Endothelial cell of umbilical vein (primary cell): ENCODE data around the gene SLC12A7. TPM values are rescaled to one million over a fixed set of nuclear protein-coding genes. Genes with fewer than 3 reads are reported as not detected.

ENCODE experiments used
- BruUV-seq: library from RNA; stranded (reverse); fragments of 400-500 nt; replicated peaks from 2 replicates; lab custom pipeline; 2021; lab: Mats Ljungman, UMichigan
- CTCF ChIA-PET: fragments of 300-600, 350-600 bp; sonication (Branson Sonifier 250); formaldehyde crosslinking; loops from one replicate; lab custom pipeline; 2021; ENCODE audit warnings: antibody characterized with exemption, inconsistent platforms; lab: Charles Lee
- POLR2A ChIA-PET: fragments of 300-600, 350-600 bp; sonication (Branson Sonifier 250); formaldehyde crosslinking; loops from one replicate; lab custom pipeline; 2021; ENCODE audit warnings: antibody characterized with exemption, inconsistent platforms; lab: Charles Lee
- DNase-seq: peaks from one replicate; pipeline ENCODE4 v3.0.0-alpha.2; 2011; ENCODE audit warnings: low read depth, low spot score
- FAIRE-seq: peaks from 2 replicates; lab custom pipeline; 2011; peaks lifted over from hg19 to GRCh38; lab: Jason Lieb, UNC
- H2AFZ ChIP-seq: 2 replicates; pipeline ENCODE4 v1.6.0; 2012; ENCODE audit warnings: low read depth, low read length, control low read depth, inconsistent platforms
- H3K27ac ChIP-seq: 2 replicates; pipeline ENCODE4 v1.5.1; 2011; ENCODE audit warnings: low read depth, mild to moderate bottlenecking, control low read depth, low read length, moderate library complexity; ENCODE audit not compliant: insufficient read depth
- H3K27me3 ChIP-seq, 2 experiments: 2 replicates each; pipeline versions ENCODE4 v1.6.0 to v1.6.1; 2011; ENCODE audit warnings: low read length in 2 of 2, mixed read lengths in 1 of 2; ENCODE audit not compliant: control insufficient read depth in 2 of 2, insufficient read depth in 2 of 2
- H3K36me3 ChIP-seq, 2 experiments: 2 replicates in 1 of 2; 3 replicates in 1 of 2; pipeline ENCODE4 v1.5.1; 2011; ENCODE audit warnings: low read length in 2 of 2, mild to moderate bottlenecking in 1 of 2, moderate library complexity in 1 of 2; ENCODE audit not compliant: control insufficient read depth in 2 of 2, insufficient read depth in 2 of 2; ENCODE audit errors: extremely low read depth in 1 of 2
- H3K4me1 ChIP-seq: 3 replicates; pipeline ENCODE4 v1.5.1; 2011; ENCODE audit warnings: mild to moderate bottlenecking, low read length; ENCODE audit not compliant: control insufficient read depth, insufficient read depth; ENCODE audit errors: extremely low read depth
- H3K4me2 ChIP-seq: 2 replicates; pipeline ENCODE4 v1.6.1; 2011; ENCODE audit warnings: low read length, control low read depth, mixed read lengths; ENCODE audit not compliant: insufficient read depth
- H3K4me3 ChIP-seq, 3 experiments: fragments of 200-600 bp in 1 of 3; sonication (generic), shearing (Covaris generic) in 1 of 3; replicated peaks in 1 of 3; 2 replicates each; pipeline ENCODE4 v1.5.1; 2011 to 2016; ENCODE audit warnings: control low read depth in 3 of 3, low read length in 3 of 3, mild to moderate bottlenecking in 2 of 3, inconsistent platforms in 1 of 3, low read depth in 1 of 3, moderate library complexity in 1 of 3; ENCODE audit not compliant: insufficient read depth in 1 of 3
- H3K79me2 ChIP-seq: 2 replicates; pipeline ENCODE4 v1.6.0; 2012; ENCODE audit warnings: low read length, inconsistent platforms; ENCODE audit not compliant: control insufficient read depth, insufficient read depth
- H3K9ac ChIP-seq: replicated peaks from 2 replicates; pipeline ENCODE3; 2011; ENCODE audit warnings: low read length, control low read depth; ENCODE audit not compliant: insufficient read depth; ENCODE audit errors: extremely low read depth
- H3K9me1 ChIP-seq: replicated peaks from 3 replicates; pipeline ENCODE4 v1.6.0; 2011; ENCODE audit warnings: mild to moderate bottlenecking, low read length; ENCODE audit not compliant: control insufficient read depth, insufficient read depth; ENCODE audit errors: extremely low read depth
- H3K9me3 ChIP-seq: replicated peaks from 2 replicates; pipeline ENCODE4 v1.5.1; 2012; ENCODE audit warnings: low read length, inconsistent platforms; ENCODE audit not compliant: control insufficient read depth, insufficient read depth
- H4K20me1 ChIP-seq: replicated peaks from 2 replicates; pipeline ENCODE3; 2011; ENCODE audit warnings: mild to moderate bottlenecking, low read length; ENCODE audit not compliant: control insufficient read depth, insufficient read depth; ENCODE audit errors: extremely low read depth
- EZH2 ChIP-seq: IDR thresholded peaks from 2 replicates; pipeline ENCODE4 v1.6.1; 2012; ENCODE audit warnings: borderline replicate concordance, low read depth, mild to moderate bottlenecking, moderate library complexity, low read length, inconsistent platforms; ENCODE audit not compliant: severe bottlenecking
- FOS ChIP-seq: IDR thresholded peaks from 2 replicates; pipeline ENCODE4 v1.6.1; 2011; ENCODE audit warnings: mild to moderate bottlenecking, low read length, moderate library complexity, borderline replicate concordance; ENCODE audit not compliant: insufficient read depth
- GATA2 ChIP-seq: IDR thresholded peaks from 2 replicates; pipeline ENCODE4 v1.7.0; 2011; ENCODE audit warnings: low read depth, mild to moderate bottlenecking, moderate library complexity, mixed read lengths, low read length; ENCODE audit not compliant: insufficient read length, insufficient read depth
- JUN ChIP-seq: IDR thresholded peaks from 2 replicates; pipeline ENCODE4 v1.6.1; 2011; ENCODE audit warnings: borderline replicate concordance, low read depth; ENCODE audit not compliant: insufficient read length, insufficient read depth
- MYC ChIP-seq: IDR thresholded peaks from one replicate; pipeline ENCODE4 v1.6.1; 2011; ENCODE audit warnings: mild to moderate bottlenecking, low read depth, low read length
- POLR2A ChIP-seq: IDR thresholded peaks from 2 replicates; pipeline ENCODE4 v1.6.1; 2012; ENCODE audit warnings: low read depth, mild to moderate bottlenecking, control low read depth, low read length
- POLR2AphosphoS5 ChIP-seq: IDR thresholded peaks from 2 replicates; pipeline ENCODE4 v1.6.1; 2012; ENCODE audit warnings: low read depth, mild to moderate bottlenecking, control low read depth, low read length, moderate library complexity; ENCODE audit not compliant: insufficient read depth
- dilution Hi-C: fragments of 300-500 bp; cut with MboI; formaldehyde crosslinking; loops from one replicate; pipeline ENCODE4 v1.15.0; 2019; ENCODE audit warnings: low sequenced_read_pairs; ENCODE audit not compliant: extremely low pct_ligation_motif_present
- intact Hi-C: fragments of 100-400 bp; cut with micrococcal nuclease; formaldehyde crosslinking; loops from one replicate; pipeline ENCODE4 v1.10.0; 2022
- polyA plus RNA-seq, 4 experiments: library from polyadenylated mRNA; depleted of rRNA in 3 of 4; stranded (reverse) in 3 of 4; unstranded in 1 of 4; fragments of >200 nt; gene quantifications; 2 replicates each; pipeline versions ENCODE4 v1.2.1 to v1.2.3, GENCODE V29; 2011 to 2012; ENCODE audit warnings: missing spikeins in 1 of 4
- total RNA-seq: library from RNA; stranded (reverse); gene quantifications from 2 replicates; pipeline ENCODE4 v1.2.3, GENCODE V29; 2021
- TF ChIP-seq, protein P1 (sequence below), 2 donors: IDR thresholded peaks; 1 replicate in 1 of 2; 2 replicates in 1 of 2; pipeline ENCODE4 v1.5.1; 2011; ENCODE audit warnings: low read length in 2 of 2, mild to moderate bottlenecking in 2 of 2, moderate library complexity in 2 of 2, control low read depth in 1 of 2, inconsistent platforms in 1 of 2, low read depth in 1 of 2; ENCODE audit not compliant: insufficient read depth in 1 of 2; ENCODE audit errors: extremely low read depth in 1 of 2
- TF ChIP-seq, protein P2 (sequence below): IDR thresholded peaks from 2 replicates; pipeline ENCODE4 v1.6.1; 2011; ENCODE audit not compliant: insufficient read depth, insufficient read length

The SLC12A7 gene
- total and polyA plus RNA-seq, 2 donors (not counting 3 experiments of a cell fraction or from before 2014, with no cell fraction given) = 16.4 to 38.8 TPM

DNA sequence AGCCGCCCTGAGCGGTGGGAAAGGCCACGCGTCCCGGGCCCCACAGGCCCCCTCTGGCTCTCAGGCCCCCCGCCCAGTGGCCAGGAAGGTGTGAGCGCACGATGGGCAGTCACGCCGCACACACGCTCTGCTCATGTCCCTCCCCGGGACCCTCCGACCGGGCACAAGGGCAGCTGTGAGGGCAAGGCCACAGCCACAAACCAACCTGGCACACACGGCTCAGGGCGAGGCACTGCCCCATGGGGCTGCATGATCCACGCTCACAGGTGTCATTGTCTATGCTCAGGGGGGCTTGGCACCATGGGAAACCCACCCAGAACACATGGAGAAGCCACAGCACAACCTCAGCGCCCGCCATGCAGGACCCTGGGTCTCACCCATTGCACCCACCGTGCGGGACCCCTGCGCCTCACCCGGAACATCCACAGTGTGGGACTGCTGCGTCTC lies 51.3 kb downstream of the SLC12A7 start:
- H3K4me3 ChIP-seq = no peak overlapping the region
- no peak overlapping the region for H3K9ac ChIP-seq
- peaks cover 0 to 23% of the 10 kb centered on the region in 2 experiments for H3K36me3 ChIP-seq
- dilution Hi-C loops (no loop called here), intact Hi-C loops (no loop called here)
- H3K4me1 ChIP-seq = no peaks in the 10 kb centered on the region
- H3K9me1 ChIP-seq = no peaks in the 10 kb centered on the region
- no peaks in the 10 kb centered on the region for H3K79me2 ChIP-seq
- FAIRE-seq (no peak), DNase-seq (no peak)
- H4K20me1 ChIP-seq = no peaks in the 10 kb centered on the region
- H3K4me2 ChIP-seq = no peak overlapping the region
- H2AFZ ChIP-seq = no peak overlapping the region
- no TSS peak for BruUV-seq
- TF ChIP-seq GATA2 (no peak), MYC (no peak), JUN (no peak)
- H3K27ac ChIP-seq = no peak overlapping the region
- CTCF ChIA-PET = no interaction called here
- H3K9me3 ChIP-seq = no peaks in the 10 kb centered on the region
- POLR2A ChIA-PET = no interaction called here
- H3K27me3 ChIP-seq = no peaks in the 10 kb centered on the region

DNA sequence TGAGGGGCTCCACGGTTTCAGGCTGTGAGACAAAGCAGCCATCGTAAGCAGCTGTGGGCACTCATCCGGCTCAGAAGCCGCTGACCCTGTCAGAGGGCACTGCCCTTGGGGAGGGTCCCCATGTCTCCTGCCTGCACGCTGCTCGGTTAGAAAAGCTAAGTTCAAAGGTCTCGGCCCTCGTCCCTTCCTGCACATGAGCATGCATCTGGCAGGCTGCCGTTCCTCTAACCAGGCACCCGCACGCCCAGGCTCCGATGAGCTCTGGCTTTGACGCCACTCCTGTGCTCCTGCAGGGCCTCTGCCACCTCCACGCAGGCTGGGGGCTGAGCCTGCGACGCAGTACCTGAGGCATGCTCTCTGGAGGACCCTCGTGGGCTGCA lies 52.0 kb downstream of the SLC12A7 start:
- Histone ChIP-seq H3K9me1 (no peaks in the 10 kb centered on the region), H3K27ac (no peak overlapping the region), H2AFZ (no peak overlapping the region), H3K9ac (no peak overlapping the region), H4K20me1 (no peaks in the 10 kb centered on the region), H3K4me3 (no peak overlapping the region), H3K27me3 (no peaks in the 10 kb centered on the region), H3K79me2 (no peaks in the 10 kb centered on the region), H3K36me3 (peaks cover 0 to 21% of the 10 kb centered on the region in 2 experiments), H3K4me2 (no peak overlapping the region), H3K9me3 (no peaks in the 10 kb centered on the region), H3K4me1 (no peaks in the 10 kb centered on the region)
- no TSS peak for BruUV-seq
- CTCF ChIA-PET = no interaction called here
- dilution Hi-C loops = no loop called here
- POLR2A ChIA-PET = no interaction called here
- DNase-seq (no peak), FAIRE-seq (no peak)
- intact Hi-C loops = no loop called here
- TF ChIP-seq POLR2A (no peak), GATA2 (no peak), FOS (no peak), EZH2 (no peak), JUN (no peak), POLR2AphosphoS5 (no peak), MYC (no peak)
- TF ChIP-seq, protein P1, sequence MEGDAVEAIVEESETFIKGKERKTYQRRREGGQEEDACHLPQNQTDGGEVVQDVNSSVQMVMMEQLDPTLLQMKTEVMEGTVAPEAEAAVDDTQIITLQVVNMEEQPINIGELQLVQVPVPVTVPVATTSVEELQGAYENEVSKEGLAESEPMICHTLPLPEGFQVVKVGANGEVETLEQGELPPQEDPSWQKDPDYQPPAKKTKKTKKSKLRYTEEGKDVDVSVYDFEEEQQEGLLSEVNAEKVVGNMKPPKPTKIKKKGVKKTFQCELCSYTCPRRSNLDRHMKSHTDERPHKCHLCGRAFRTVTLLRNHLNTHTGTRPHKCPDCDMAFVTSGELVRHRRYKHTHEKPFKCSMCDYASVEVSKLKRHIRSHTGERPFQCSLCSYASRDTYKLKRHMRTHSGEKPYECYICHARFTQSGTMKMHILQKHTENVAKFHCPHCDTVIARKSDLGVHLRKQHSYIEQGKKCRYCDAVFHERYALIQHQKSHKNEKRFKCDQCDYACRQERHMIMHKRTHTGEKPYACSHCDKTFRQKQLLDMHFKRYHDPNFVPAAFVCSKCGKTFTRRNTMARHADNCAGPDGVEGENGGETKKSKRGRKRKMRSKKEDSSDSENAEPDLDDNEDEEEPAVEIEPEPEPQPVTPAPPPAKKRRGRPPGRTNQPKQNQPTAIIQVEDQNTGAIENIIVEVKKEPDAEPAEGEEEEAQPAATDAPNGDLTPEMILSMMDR (IDR thresholded peaks at IDR 0.05; ENCODE audit: extremely low read depth in 1 of 2, insufficient read depth in 1 of 2, low read depth in 1 of 2, low read length in 2 of 2) = no peak
- TF ChIP-seq, protein P2, sequence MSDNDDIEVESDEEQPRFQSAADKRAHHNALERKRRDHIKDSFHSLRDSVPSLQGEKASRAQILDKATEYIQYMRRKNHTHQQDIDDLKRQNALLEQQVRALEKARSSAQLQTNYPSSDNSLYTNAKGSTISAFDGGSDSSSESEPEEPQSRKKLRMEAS = no peak
